OCI-LY7 (cell line): ENCODE measurements around the gene CD37. TPM values are rescaled to one million over a fixed set of nuclear protein-coding genes. Genes with fewer than 3 reads are reported as not detected.
A peak's percentile ranks its signal among the peaks of the same experiment; 100 is the strongest.

Experiments used
- BruUV-seq: library from RNA; stranded (reverse); fragments of 400-500 nt; replicated peaks from 2 replicates; lab custom pipeline; 2021; lab: Mats Ljungman, UMichigan
- CTCF ChIA-PET: fragments of 300-600 bp; sonication (Branson Sonifier 250); formaldehyde crosslinking; loops from one replicate; lab custom pipeline; 2022; ENCODE audit warnings: antibody characterized with exemption; ENCODE audit not compliant: unreplicated experiment; lab: Charles Lee
- POLR2A ChIA-PET: fragments of 300-600 bp; sonication (Branson Sonifier 250); formaldehyde crosslinking; loops from one replicate; lab custom pipeline; 2022; ENCODE audit warnings: antibody characterized with exemption; lab: Charles Lee
- DNase-seq: peaks from one replicate; pipeline ENCODE4 v3.0.0-alpha.2; 2015; ENCODE audit warnings: low spot score
- H2AFZ ChIP-seq: fragments of 200-600 bp; sonication (generic), shearing (Covaris generic); 2 replicates; pipeline ENCODE4 v1.6.1; 2014; ENCODE audit warnings: mild to moderate bottlenecking, antibody characterized with exemption, low read length, moderate library complexity
- H3K27ac ChIP-seq: fragments of 200-600 bp; sonication (generic); 2 replicates; pipeline ENCODE4 v1.5.1; 2014; ENCODE audit warnings: mixed run types, low read depth, mild to moderate bottlenecking, moderate library complexity, low read length, inconsistent platforms; ENCODE audit not compliant: poor library complexity, severe bottlenecking
- H3K36me3 ChIP-seq: fragments of 200-600 bp; sonication (generic); 2 replicates; pipeline ENCODE4 v1.6.1; 2014; ENCODE audit warnings: mild to moderate bottlenecking, antibody characterized with exemption, low read length, moderate library complexity, mixed read lengths; ENCODE audit not compliant: insufficient read depth
- H3K4me1 ChIP-seq: fragments of 200-600 bp; sonication (generic); 2 replicates; pipeline ENCODE4 v1.5.1; 2014; ENCODE audit warnings: mild to moderate bottlenecking, low read length; ENCODE audit not compliant: insufficient read depth, poor library complexity, severe bottlenecking
- H3K4me2 ChIP-seq: fragments of 200-600 bp; sonication (generic); 2 replicates; pipeline ENCODE4 v1.6.1; 2014; ENCODE audit warnings: mild to moderate bottlenecking, low read length
- H3K4me3 ChIP-seq: fragments of 200-600 bp; sonication (generic); 2 replicates; pipeline ENCODE4 v1.5.1; 2014; ENCODE audit warnings: mild to moderate bottlenecking, low read depth, low read length; ENCODE audit not compliant: poor library complexity, severe bottlenecking
- H3K79me2 ChIP-seq: fragments of 200-600 bp; sonication (generic); 2 replicates; pipeline ENCODE4 v1.6.1; 2016; ENCODE audit warnings: low read depth, mild to moderate bottlenecking, low read length, moderate library complexity, mixed read lengths; ENCODE audit not compliant: insufficient read depth
- H3K9me2 ChIP-seq: fragments of 200-600 bp; sonication (generic); 2 replicates; pipeline ENCODE4 v1.6.1; 2016; ENCODE audit warnings: mild to moderate bottlenecking, low read length, mixed read lengths; ENCODE audit not compliant: insufficient read depth
- H3K9me3 ChIP-seq: fragments of 200-600 bp; sonication (generic); 2 replicates; pipeline ENCODE4 v1.6.1; 2014; ENCODE audit warnings: mild to moderate bottlenecking, mixed run types, low read length, mixed read lengths
- H4K20me1 ChIP-seq: fragments of 200-600 bp; sonication (generic); 2 replicates; pipeline ENCODE4 v1.6.1; 2014; ENCODE audit warnings: mild to moderate bottlenecking, antibody characterized with exemption, low read length, moderate library complexity, mixed read lengths; ENCODE audit not compliant: insufficient read depth
- CTCF ChIP-seq: fragments of 200-600 bp; sonication (generic); conservative IDR thresholded peaks from 2 replicates; pipeline ENCODE4 v1.5.1; 2014; ENCODE audit warnings: mild to moderate bottlenecking, antibody characterized with exemption, low read length, moderate library complexity, mixed read lengths
- EZH2phosphoT487 ChIP-seq: fragments of 200-600 bp; sonication (generic); IDR thresholded peaks from 2 replicates; pipeline ENCODE4 v1.6.1; 2018; ENCODE audit warnings: low read depth, borderline replicate concordance, mild to moderate bottlenecking, mixed run types, antibody characterized with exemption, low read length, moderate library complexity, mixed read lengths
- intact Hi-C: fragments of 100-400 bp; cut with micrococcal nuclease; formaldehyde crosslinking; loops from one replicate; pipeline ENCODE4 v1.10.0; 2022; ENCODE audit not compliant: unreplicated experiment
- total RNA-seq, 2 experiments: library from RNA; depleted of rRNA in 1 of 2; stranded (reverse); fragments of >200 nt in 1 of 2; shearing (Covaris generic) in 1 of 2; gene quantifications; 2 replicates each; pipeline ENCODE4 v1.2.3, GENCODE V29; 2014 to 2022

CD37 gene
- total RNA-seq, 2 experiments from 2014 or later, result 219 to 279 TPM

- Histone ChIP-seq H3K4me2 (peak overlapping the region; percentile 100), H3K9me3 (no peaks in the 10 kb centered on the region), H4K20me1 (no peaks in the 10 kb centered on the region), H3K4me3 (peak overlapping the region; percentile 76), H3K9me2 (no peaks in the 10 kb centered on the region), H3K36me3 (peaks cover 27% of the 10 kb centered on the region), H3K4me1 (peaks cover 80% of the 10 kb centered on the region), H3K79me2 (peaks cover 62% of the 10 kb centered on the region), H2AFZ (no peak overlapping the region), H3K27ac (peak overlapping the region; percentile 98)
- intact Hi-C loops, result loop anchor here (10.0 kb wide), 1 partner anchor 111 kb away; the partner anchor contains the start of gene SLC17A7
- CTCF ChIA-PET, result no interaction called here
- no TSS peak for BruUV-seq
- peak; percentile 98 for DNase-seq
- POLR2A ChIA-PET, result interaction anchor here (0.6 to 1.6 kb wide), 3 partner anchors 8 to 161 kb away, joined by 3 to 8 read pairs (median 4); no protein-coding TSS in a partner anchor
- no peak for TF ChIP-seq CTCF
Measured at GRCh38 chr19:49333811-49334288, 1.4 kb upstream of the CD37 start.

GRCh38 chr19:49335784-49336481 lies 727 bp downstream of the CD37 start:
- H3K79me2 ChIP-seq, result peaks cover 52% of the 10 kb centered on the region
- ChIA-PET POLR2A (interaction anchor here (0.6 to 1.2 kb wide), 6 partner anchors 12 to 55 kb away, joined by 3 to 7 read pairs (median 4); no protein-coding TSS in a partner anchor), CTCF (interaction anchor here (0.6 kb wide), 1 partner anchor 44 kb away, joined by 3 read pairs; no protein-coding TSS in a partner anchor)
- DNase-seq, result peak; percentile 70
- H3K27ac ChIP-seq, result peak overlapping the region; percentile 98
- H3K9me2 ChIP-seq, result no peaks in the 10 kb centered on the region
- H2AFZ ChIP-seq, result no peak overlapping the region
- peak overlapping the region; percentile 100 for H3K4me2 ChIP-seq
- peaks cover 43% of the 10 kb centered on the region for H3K36me3 ChIP-seq
- BruUV-seq, result TSS peak; percentile 92
- no peak for TF ChIP-seq EZH2phosphoT487
- no peak for TF ChIP-seq CTCF
- H3K4me3 ChIP-seq, result peak overlapping the region; percentile 76
- peaks cover 79% of the 10 kb centered on the region for H3K4me1 ChIP-seq
- peaks cover 10% of the 10 kb centered on the region; the same call in 1 of the 2 replicates for H4K20me1 ChIP-seq
- no peaks in the 10 kb centered on the region for H3K9me3 ChIP-seq
- intact Hi-C loops, result loop anchor here (10.0 kb wide), 1 partner anchor 109 kb away; the partner anchor contains the start of gene SLC17A7
